ENCODE measurements around the gene SHF. TPM values are rescaled to one million over a fixed set of nuclear protein-coding genes. Genes with fewer than 3 reads are reported as not detected.
A peak's percentile ranks its signal among the peaks of the same experiment; 100 is the strongest.

SHF gene
- total RNA-seq, 2 experiments from 2014 or later = 2.2 to 4.5 TPM

DNA sequence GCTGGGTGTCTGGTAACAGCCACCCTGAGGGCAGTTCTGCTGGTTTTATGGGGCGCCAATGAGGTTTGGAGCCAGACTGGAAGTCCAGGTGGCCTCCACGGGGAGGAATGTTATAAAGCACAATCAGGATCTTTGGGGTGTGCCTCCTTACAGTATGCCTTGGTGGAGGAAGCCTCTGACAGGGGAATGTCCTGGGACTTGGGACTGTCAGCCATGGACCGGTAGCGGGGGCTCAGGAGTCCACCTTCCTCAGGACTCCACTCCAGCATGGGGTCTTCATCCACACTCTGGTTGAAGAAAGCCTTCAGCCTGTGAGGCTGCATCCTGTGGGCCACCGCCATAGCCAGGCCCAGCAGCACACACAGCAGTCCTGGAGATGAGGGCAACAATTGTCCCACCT is 68.8 kb downstream of the SHF start:
- DNase-seq (no peak), ATAC-seq (no peak)
- H3K4me3 Mint-ChIP-seq = no peak overlapping the region
- H3K36me3 Mint-ChIP-seq = no peaks in the 10 kb centered on the region
- H3K27me3 Mint-ChIP-seq = peaks cover 66% of the 10 kb centered on the region
- peaks cover 22% of the 10 kb centered on the region for H3K4me1 Mint-ChIP-seq
- no peak overlapping the region for H3K27ac Mint-ChIP-seq
- no peaks in the 10 kb centered on the region for H3K9me3 Mint-ChIP-seq (ENCODE audit: low read depth)
- CTCF ChIA-PET = interaction anchor here (0.9 to 1.9 kb wide), 20 partner anchors 8 to 541 kb away, joined by 3 to 25 read pairs (median 6); partner anchors contain the start of genes DUOX1, DUOXA1 and SORD

DNA sequence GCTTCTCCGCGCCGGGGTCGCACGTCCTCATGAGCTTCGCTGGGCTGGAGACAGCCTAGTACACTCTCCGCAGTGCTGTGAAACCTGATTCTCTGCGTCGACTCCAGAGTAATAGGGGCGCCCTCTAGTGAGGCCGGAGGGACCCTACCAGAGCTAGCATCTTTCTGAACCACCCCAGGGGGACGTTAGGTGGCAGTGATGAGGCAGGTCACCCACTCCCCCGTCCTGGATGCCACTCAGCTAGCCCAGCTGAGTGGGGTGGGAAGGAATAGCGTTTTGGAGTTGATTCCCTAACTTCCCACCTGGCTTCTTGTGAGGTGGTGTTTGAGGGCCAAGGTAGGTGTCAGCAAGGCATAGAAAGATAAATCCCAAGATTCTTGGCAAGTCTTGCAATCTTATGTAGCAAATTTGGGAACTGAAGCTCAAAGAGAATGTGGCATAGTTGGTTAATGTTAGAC is 69.6 kb downstream of the SHF start:
- CTCF ChIA-PET = interaction anchor here (0.5 to 2.3 kb wide), 44 partner anchors 9 to 749 kb away, joined by 3 to 25 read pairs (median 4); partner anchors contain the start of genes DUOX1, DUOXA1 and SORD
- Mint-ChIP-seq H3K4me3 (no peak overlapping the region), H3K27ac (no peak overlapping the region), H3K36me3 (no peaks in the 10 kb centered on the region), H3K27me3 (peaks cover 66% of the 10 kb centered on the region), H3K9me3 (ENCODE audit: low read depth) (no peaks in the 10 kb centered on the region), H3K4me1 (peaks cover 24% of the 10 kb centered on the region)
- peak; percentile 99 for ATAC-seq
- peak; percentile 89 for DNase-seq

DNA sequence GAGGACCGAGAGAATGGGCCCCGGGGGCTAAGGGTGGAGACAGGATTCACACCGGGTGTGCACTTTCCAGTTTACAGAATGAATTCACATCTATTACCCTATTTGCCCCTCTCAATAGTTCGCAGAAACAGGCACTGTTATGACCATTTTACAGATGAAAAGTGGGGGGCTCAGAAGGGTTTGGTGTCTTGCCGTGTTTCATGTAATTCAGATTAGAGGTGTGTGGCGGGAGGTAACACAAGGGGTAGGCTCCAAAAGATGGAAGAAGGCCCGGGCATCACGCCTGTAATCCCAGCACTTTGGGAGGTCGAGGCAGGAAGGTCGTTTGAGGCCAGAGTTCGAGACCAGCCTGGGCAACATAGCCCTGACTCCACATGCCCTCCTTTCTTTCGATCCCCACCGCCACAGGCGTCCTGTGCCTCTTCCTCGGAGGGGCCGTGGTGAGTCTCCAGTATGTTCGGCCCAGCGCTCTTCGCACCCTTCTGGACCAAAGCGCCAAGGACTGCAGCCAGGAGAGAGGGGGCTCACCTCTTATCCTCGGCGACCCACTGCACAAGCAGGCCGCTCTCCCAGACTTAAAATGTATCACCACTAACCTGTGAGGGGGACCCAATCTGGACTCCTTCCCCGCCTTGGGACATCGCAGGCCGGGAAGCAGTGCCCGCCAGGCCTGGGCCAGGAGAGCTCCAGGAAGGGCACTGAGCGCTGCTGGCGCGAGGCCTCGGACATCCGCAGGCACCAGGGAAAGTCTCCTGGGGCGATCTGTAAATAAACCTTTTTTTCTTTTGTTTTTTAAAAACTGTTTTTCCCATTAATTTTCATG is 70.2 kb downstream of the SHF start:
- ATAC-seq (peak; percentile 28), DNase-seq (no peak)
- Mint-ChIP-seq H3K36me3 (no peaks in the 10 kb centered on the region), H3K4me1 (peaks cover 25% of the 10 kb centered on the region), H3K27ac (no peak overlapping the region), H3K27me3 (peaks cover 70% of the 10 kb centered on the region), H3K9me3 (ENCODE audit: low read depth) (no peaks in the 10 kb centered on the region), H3K4me3 (no peak overlapping the region)
- CTCF ChIA-PET = interaction anchor here (0.8 to 2.3 kb wide), 36 partner anchors 8 to 730 kb away, joined by 3 to 25 read pairs (median 5); partner anchors contain the start of genes DUOX1, DUOXA1 and SORD

Other genes starting within 250 kb of the SHF start
- gene TERB2, start 231.3 kb downstream of the SHF start, total RNA-seq = not detected
- gene SORD, start 164.8 kb downstream of the SHF start, total RNA-seq = 10 to 100 TPM in 1 of 2 experiments, 1 to 10 TPM in 1; 7.8 to 10.7 TPM
- not detected for gene DUOX2, start 73.8 kb downstream of the SHF start, total RNA-seq
- gene DUOXA2, start 73.6 kb downstream of the SHF start, total RNA-seq = not detected
- gene DUOXA1, start 58.1 kb downstream of the SHF start, total RNA-seq = not detected
- under 1 TPM in 1 of 2 experiments, not detected in 1; 0.07 TPM for gene DUOX1, start 58.0 kb downstream of the SHF start, total RNA-seq
- gene SLC28A2, start 64.3 kb upstream of the SHF start, total RNA-seq = not detected
- gene GATM, start 190.6 kb upstream of the SHF start, total RNA-seq = 1 to 10 TPM; 2.0 to 2.7 TPM

Data from activated CD8-positive, alpha-beta memory T cell treated with anti-CD3 and anti-CD28 coated beads, Interleukin-2, amount 10 ng/mL, durations not matched to agents 7 days and 5 days (primary cell).